ENCODE data around the gene NNAT.

DNA sequence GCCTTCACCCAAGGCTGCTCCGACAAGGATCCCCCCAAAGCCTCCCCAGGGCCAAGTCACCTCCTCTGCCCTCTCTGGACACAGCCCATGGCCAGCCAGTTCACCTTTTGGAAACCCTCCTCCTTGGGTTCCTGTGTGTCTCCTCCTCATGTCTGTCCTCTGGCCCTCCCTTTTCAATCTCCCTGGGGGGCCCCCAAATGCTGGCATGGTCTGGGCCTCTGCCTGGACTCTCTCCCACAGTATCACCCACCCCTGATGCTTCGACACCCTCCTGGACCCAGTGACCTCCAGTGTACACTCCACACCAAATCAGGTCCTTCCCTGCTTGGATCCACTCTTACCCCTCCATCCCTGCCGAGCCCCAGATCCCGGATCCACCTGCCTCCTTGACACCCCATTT, 46.7 kb upstream of the NNAT start:
- TF ChIP-seq POLR2AphosphoS5 (IDR thresholded peaks at IDR 0.05) (no peak), CTCF (IDR thresholded peaks at IDR 0.05; ENCODE audit: poor library complexity, severe bottlenecking) (no peak), MXI1 (conservative IDR thresholded peaks at IDR 0.05; ENCODE audit: poor library complexity, severe bottlenecking) (no peak), EZH2 (IDR thresholded peaks at IDR 0.05; ENCODE audit: borderline replicate concordance, insufficient read depth, low read length, poor library complexity, severe bottlenecking) (no peak), SMC3 (conservative IDR thresholded peaks at IDR 0.05; ENCODE audit: poor library complexity) (no peak), EP300 (conservative IDR thresholded peaks at IDR 0.05; ENCODE audit: poor library complexity, severe bottlenecking) (no peak)

Data from neural cell (in vitro differentiated cells).